ENCODE results near the gene CYP21A2. TPM values are rescaled to one million over a fixed set of nuclear protein-coding genes. Genes with fewer than 3 reads are reported as not detected.

Gene CYP21A2
- total RNA-seq (2022; extraction: Qiagen RNA extraction), result not detected in 5 replicates

DNA sequence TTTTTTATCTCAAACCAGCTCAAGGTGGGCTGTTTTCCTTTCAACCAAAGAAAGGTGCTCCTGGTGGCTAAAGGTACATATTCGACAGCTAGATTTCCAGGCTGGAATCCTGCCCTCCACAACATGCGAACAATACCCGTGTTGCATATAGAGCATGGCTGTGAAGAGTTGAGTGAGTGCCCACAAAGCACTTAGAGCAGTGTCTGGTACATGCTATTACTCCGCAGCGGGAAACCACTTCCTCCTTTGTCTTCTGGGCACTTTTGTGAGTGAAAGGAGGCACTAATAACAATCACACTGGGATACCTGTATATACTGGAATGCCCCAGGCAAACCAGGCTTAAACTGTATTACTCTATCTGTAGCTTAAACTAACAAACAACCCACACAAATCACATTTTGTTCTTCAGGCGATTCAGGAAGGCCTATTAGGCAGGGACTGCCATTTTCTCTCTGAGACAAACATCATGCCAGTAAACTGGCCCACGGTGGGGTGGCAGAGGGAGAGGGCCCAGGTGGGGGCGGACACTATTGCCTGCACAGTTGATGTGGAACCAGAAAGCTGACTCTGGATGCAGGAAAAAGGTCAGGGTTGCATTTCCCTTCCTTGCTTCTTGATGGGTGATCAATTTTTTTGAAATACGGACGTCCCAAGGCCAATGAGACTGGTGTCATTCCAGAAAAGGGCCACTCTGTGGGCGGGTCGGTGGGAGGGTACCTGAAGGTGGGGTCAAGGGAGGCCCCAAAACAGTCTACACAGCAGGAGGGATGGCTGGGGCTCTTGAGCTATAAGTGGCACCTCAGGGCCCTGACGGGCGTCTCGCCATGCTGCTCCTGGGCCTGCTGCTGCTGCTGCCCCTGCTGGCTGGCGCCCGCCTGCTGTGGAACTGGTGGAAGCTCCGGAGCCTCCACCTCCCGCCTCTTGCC lies at the start of gene CYP21A2:
Gene CYP21A2, plus strand, starts transcription at position 818 of the 927 bp plus-strand sequence. Its CDS starts 8 bp downstream, at position 826.

DNA sequence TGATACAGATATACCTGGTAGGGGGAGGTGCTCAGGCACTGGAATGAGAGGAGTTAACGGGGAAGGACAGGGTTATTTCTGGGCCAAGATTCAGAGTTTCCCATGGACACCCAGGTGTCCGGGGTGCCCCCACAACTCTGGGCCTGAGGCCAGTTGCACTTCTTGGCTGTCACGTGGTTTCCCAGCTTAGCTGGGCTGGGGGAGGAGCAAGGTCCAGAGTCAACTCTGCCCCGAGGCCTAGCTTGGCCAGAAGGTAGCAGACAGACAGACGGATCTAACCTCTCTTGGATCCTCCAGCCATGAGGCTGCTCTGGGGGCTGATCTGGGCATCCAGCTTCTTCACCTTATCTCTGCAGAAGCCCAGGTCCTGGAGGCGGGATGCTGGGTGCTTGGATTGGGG lies 23.7 kb upstream of the CYP21A2 start, which contains the start of gene C4B:
Gene C4B, plus strand, starts transcription at position 249 of the 400 bp plus-strand sequence. Its CDS starts 51 bp downstream, at position 300.

Other genes with a start within 250 kb of the CYP21A2 start
- 52.1 to 61.7 TPM (median 54.3 TPM) in 5 replicates for gene VARS1, start 242.7 kb upstream of the CYP21A2 start, total RNA-seq (2022; extraction: Qiagen RNA extraction)
- gene LSM2, start 231.4 kb upstream of the CYP21A2 start, total RNA-seq (2022; extraction: Qiagen RNA extraction), result 42.7 to 66.2 TPM (median 59.0 TPM) in 5 replicates
- gene HSPA1L, start 223.1 kb upstream of the CYP21A2 start, total RNA-seq (2022; extraction: Qiagen RNA extraction), result 1.2 to 2.0 TPM (median 1.6 TPM) in 5 replicates
- 162 to 234 TPM (median 205 TPM) in 5 replicates for gene HSPA1A, start 222.9 kb upstream of the CYP21A2 start, total RNA-seq (2022; extraction: Qiagen RNA extraction)
- gene HSPA1B, start 210.7 kb upstream of the CYP21A2 start, total RNA-seq (2022; extraction: Qiagen RNA extraction), result 110 to 176 TPM (median 161 TPM) in 5 replicates
- 25.7 to 32.9 TPM (median 26.4 TPM) in 5 replicates for gene NEU1, start 175.6 kb upstream of the CYP21A2 start, total RNA-seq (2022; extraction: Qiagen RNA extraction)
- 0.03 to 0.14 TPM (median 0.06 TPM) in 4 of 5 replicates, not detected in the other for gene SLC44A4, start 159.4 kb upstream of the CYP21A2 start, total RNA-seq (2022; extraction: Qiagen RNA extraction)
- 25.1 to 29.7 TPM (median 26.0 TPM) in 5 replicates for gene EHMT2, start 140.7 kb upstream of the CYP21A2 start, total RNA-seq (2022; extraction: Qiagen RNA extraction)
- gene ZBTB12, start 136.3 kb upstream of the CYP21A2 start, total RNA-seq (2022; extraction: Qiagen RNA extraction), result 3.3 to 4.2 TPM (median 3.9 TPM) in 5 replicates
- gene C2, start 110.7 kb upstream of the CYP21A2 start, total RNA-seq (2022; extraction: Qiagen RNA extraction), result 0.17 to 0.46 TPM (median 0.38 TPM) in 5 replicates
- 1.7 to 2.3 TPM (median 1.9 TPM) in 5 replicates for gene CFB, start 92.3 kb upstream of the CYP21A2 start, total RNA-seq (2022; extraction: Qiagen RNA extraction)
- 73.7 to 87.1 TPM (median 76.9 TPM) in 5 replicates for gene NELFE, start 79.4 kb upstream of the CYP21A2 start, total RNA-seq (2022; extraction: Qiagen RNA extraction)
- gene SKIC2, start 79.2 kb upstream of the CYP21A2 start, total RNA-seq (2022; extraction: Qiagen RNA extraction), result 21.3 to 24.7 TPM (median 23.3 TPM) in 5 replicates
- 10.4 to 12.4 TPM (median 11.6 TPM) in 5 replicates for gene DXO, start 66.3 kb upstream of the CYP21A2 start, total RNA-seq (2022; extraction: Qiagen RNA extraction)
- gene C4A, start 56.4 kb upstream of the CYP21A2 start, total RNA-seq (2022; extraction: Qiagen RNA extraction), result 0.79 to 1.5 TPM (median 0.85 TPM) in 5 replicates
- 0.35 to 0.93 TPM (median 0.67 TPM) in 5 replicates for gene C4B, start 23.6 kb upstream of the CYP21A2 start, total RNA-seq (2022; extraction: Qiagen RNA extraction)
- 0.32 to 0.66 TPM (median 0.52 TPM) in 5 replicates for gene TNXB, start 70.9 kb downstream of the CYP21A2 start, total RNA-seq (2022; extraction: Qiagen RNA extraction)
- gene ATF6B, start 89.8 kb downstream of the CYP21A2 start, total RNA-seq (2022; extraction: Qiagen RNA extraction), result 31.1 to 34.2 TPM (median 32.9 TPM) in 5 replicates
- gene FKBPL, start 91.9 kb downstream of the CYP21A2 start, total RNA-seq (2022; extraction: Qiagen RNA extraction), result 6.2 to 7.1 TPM (median 6.7 TPM) in 5 replicates
- gene PRRT1, start 113.5 kb downstream of the CYP21A2 start, total RNA-seq (2022; extraction: Qiagen RNA extraction), result 0.56 to 1.0 TPM (median 0.63 TPM) in 5 replicates
- 6.9 to 8.9 TPM (median 8.3 TPM) in 5 replicates for gene PPT2, start 115.7 kb downstream of the CYP21A2 start, total RNA-seq (2022; extraction: Qiagen RNA extraction)
- gene EGFL8, start 126.2 kb downstream of the CYP21A2 start, total RNA-seq (2022; extraction: Qiagen RNA extraction), result 0.69 to 2.5 TPM (median 1.8 TPM) in 5 replicates
- gene AGPAT1, start 137.7 kb downstream of the CYP21A2 start, total RNA-seq (2022; extraction: Qiagen RNA extraction), result 38.0 to 40.4 TPM (median 39.4 TPM) in 5 replicates
- 34.1 to 48.8 TPM (median 44.7 TPM) in 5 replicates for gene RNF5, start 140.0 kb downstream of the CYP21A2 start, total RNA-seq (2022; extraction: Qiagen RNA extraction)
- 1.2 to 2.3 TPM (median 1.6 TPM) in 5 replicates for gene AGER, start 145.8 kb downstream of the CYP21A2 start, total RNA-seq (2022; extraction: Qiagen RNA extraction)
- gene PBX2, start 151.8 kb downstream of the CYP21A2 start, total RNA-seq (2022; extraction: Qiagen RNA extraction), result 13.5 to 17.2 TPM (median 15.7 TPM) in 5 replicates
- gene GPSM3, start 154.2 kb downstream of the CYP21A2 start, total RNA-seq (2022; extraction: Qiagen RNA extraction), result 0.23 to 0.47 TPM (median 0.45 TPM) in 5 replicates
- gene NOTCH4, start 185.7 kb downstream of the CYP21A2 start, total RNA-seq (2022; extraction: Qiagen RNA extraction), result 0.57 to 0.80 TPM (median 0.75 TPM) in 5 replicates

Data from A549 treated with Hydrocortisone at 1 μM for 4 hours (cell line).